HL-60 (cell line): ENCODE results near the gene EVC.

Experiments used
- GABPA ChIP-seq: IDR thresholded peaks from 2 replicates; pipeline ENCODE4 v1.6.1; 2012; ENCODE audit warnings: low read depth
- POLR2AphosphoS5 ChIP-seq: IDR thresholded peaks from 2 replicates; pipeline ENCODE4 v1.6.1; 2012; ENCODE audit warnings: low read depth
- REST ChIP-seq: IDR thresholded peaks from 2 replicates; pipeline ENCODE4 v1.6.1; 2012; ENCODE audit warnings: low read depth; ENCODE audit not compliant: insufficient replicate concordance
- SPI1 ChIP-seq: IDR thresholded peaks from 2 replicates; pipeline ENCODE4 v1.6.1; 2012; ENCODE audit warnings: low read depth, mild to moderate bottlenecking, borderline replicate concordance
- TF ChIP-seq, protein P1 (sequence below): IDR thresholded peaks from one replicate; pipeline ENCODE4 v1.5.1; 2011; ENCODE audit warnings: low read length, control low read depth, inconsistent platforms; ENCODE audit not compliant: insufficient read depth

DNA sequence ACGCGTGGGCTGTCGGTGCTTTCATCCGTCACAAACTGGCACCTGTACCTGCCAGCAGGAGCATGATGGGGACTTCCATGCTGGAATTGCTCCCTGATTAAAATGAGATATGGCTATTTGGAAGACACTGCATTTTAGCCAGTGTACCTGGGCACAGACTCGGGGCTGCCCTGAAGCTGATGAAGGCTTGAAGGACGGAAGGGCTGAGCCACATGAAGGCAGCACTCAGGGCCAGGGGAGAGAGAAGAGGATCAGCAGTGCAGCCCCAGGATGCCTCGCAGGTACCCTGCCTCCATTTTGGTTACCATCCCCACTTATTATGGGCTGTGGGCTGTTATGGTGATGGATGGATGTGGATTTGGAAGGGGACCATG lies 102.9 kb downstream of the EVC start:
- TF ChIP-seq, protein P1, sequence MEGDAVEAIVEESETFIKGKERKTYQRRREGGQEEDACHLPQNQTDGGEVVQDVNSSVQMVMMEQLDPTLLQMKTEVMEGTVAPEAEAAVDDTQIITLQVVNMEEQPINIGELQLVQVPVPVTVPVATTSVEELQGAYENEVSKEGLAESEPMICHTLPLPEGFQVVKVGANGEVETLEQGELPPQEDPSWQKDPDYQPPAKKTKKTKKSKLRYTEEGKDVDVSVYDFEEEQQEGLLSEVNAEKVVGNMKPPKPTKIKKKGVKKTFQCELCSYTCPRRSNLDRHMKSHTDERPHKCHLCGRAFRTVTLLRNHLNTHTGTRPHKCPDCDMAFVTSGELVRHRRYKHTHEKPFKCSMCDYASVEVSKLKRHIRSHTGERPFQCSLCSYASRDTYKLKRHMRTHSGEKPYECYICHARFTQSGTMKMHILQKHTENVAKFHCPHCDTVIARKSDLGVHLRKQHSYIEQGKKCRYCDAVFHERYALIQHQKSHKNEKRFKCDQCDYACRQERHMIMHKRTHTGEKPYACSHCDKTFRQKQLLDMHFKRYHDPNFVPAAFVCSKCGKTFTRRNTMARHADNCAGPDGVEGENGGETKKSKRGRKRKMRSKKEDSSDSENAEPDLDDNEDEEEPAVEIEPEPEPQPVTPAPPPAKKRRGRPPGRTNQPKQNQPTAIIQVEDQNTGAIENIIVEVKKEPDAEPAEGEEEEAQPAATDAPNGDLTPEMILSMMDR: no peak
- TF ChIP-seq REST: no peak
- TF ChIP-seq POLR2AphosphoS5: no peak
- no peak for TF ChIP-seq SPI1
- no peak for TF ChIP-seq GABPA
